WTC11 (cell line): ENCODE measurements around the gene SRRT. TPM values are rescaled to one million over a fixed set of nuclear protein-coding genes. Genes with fewer than 3 reads are reported as not detected.
A peak's percentile ranks its signal among the peaks of the same experiment; 100 is the strongest.

Source experiments
- ATAC-seq: fragments of 200-7000 bp; cut with Tn5 transposase; 2 replicates; pipeline ENCODE4 v1.10.0; 2021; ENCODE audit warnings: mild to moderate bottlenecking, moderate library complexity
- Bru-seq: library from RNA; stranded (reverse); fragments of 400-500 nt; gene quantifications from one replicate; lab custom pipeline; 2021; lab: Mats Ljungman, UMichigan
- CTCF ChIA-PET: fragments of 300-600 bp; sonication (Branson Sonifier 250); formaldehyde crosslinking; loops from one replicate; lab custom pipeline; 2021; ENCODE audit warnings: antibody characterized with exemption; lab: Charles Lee
- POLR2A ChIA-PET: fragments of 350-600 bp; sonication (Branson Sonifier 250); formaldehyde crosslinking; loops from one replicate; lab custom pipeline; 2021; ENCODE audit warnings: antibody characterized with exemption; lab: Charles Lee
- DNase-seq: peaks from one replicate; pipeline ENCODE4 v3.0.0; 2021; ENCODE audit warnings: low spot score
- H3K27ac Mint-ChIP-seq: 2 replicates; pipeline ENCODE4 v1.8.0; 2021; ENCODE audit warnings: mixed read lengths
- H3K27me3 Mint-ChIP-seq: 2 replicates; pipeline ENCODE4 v1.8.0; 2021; ENCODE audit warnings: low read depth, mild to moderate bottlenecking, moderate library complexity, mixed read lengths
- H3K36me3 Mint-ChIP-seq: 2 replicates; pipeline ENCODE4 v1.8.0; 2021; ENCODE audit warnings: mixed read lengths
- H3K4me1 Mint-ChIP-seq: 2 replicates; pipeline ENCODE4 v1.8.0; 2022; ENCODE audit warnings: mixed read lengths
- H3K4me3 Mint-ChIP-seq: 2 replicates; pipeline ENCODE4 v1.8.0; 2021; ENCODE audit warnings: mild to moderate bottlenecking, moderate library complexity, mixed read lengths
- H3K9me3 Mint-ChIP-seq: 2 replicates; pipeline ENCODE4 v1.8.0; 2021; ENCODE audit warnings: mixed read lengths
- JAZF1 ChIP-seq: fragments of 250-450 bp; sonication (Bioruptor Pico); IDR thresholded peaks from 2 replicates; pipeline ENCODE4 v1.9.0; 2021; ENCODE audit warnings: moderate library complexity, mild to moderate bottlenecking, inconsistent platforms
- JUN ChIP-seq: sonication (generic); formaldehyde crosslinking; IDR thresholded peaks from 2 replicates; pipeline ENCODE4 v1.8.0; 2023; ENCODE audit warnings: mild to moderate bottlenecking, missing genetic modification reagents
- NFE2L1 ChIP-seq: sonication (generic); formaldehyde crosslinking; IDR thresholded peaks from 2 replicates; pipeline ENCODE4 v1.8.1; 2023; ENCODE audit warnings: missing genetic modification reagents
- NFYB ChIP-seq: sonication (generic); formaldehyde crosslinking; conservative IDR thresholded peaks from 2 replicates; pipeline ENCODE4 v1.8.0; 2022; ENCODE audit warnings: low read depth, missing genetic modification reagents
- NR2C2 ChIP-seq: sonication (generic); formaldehyde crosslinking; IDR thresholded peaks from 2 replicates; pipeline ENCODE4 v1.8.0; 2022; ENCODE audit warnings: mild to moderate bottlenecking, missing genetic modification reagents
- OVOL2 ChIP-seq: fragments of 250-450 bp; sonication (Bioruptor Pico); IDR thresholded peaks from 2 replicates; pipeline ENCODE4 v1.9.0; 2021; ENCODE audit warnings: mild to moderate bottlenecking, borderline replicate concordance
- TEAD1 ChIP-seq: sonication (generic); formaldehyde crosslinking; IDR thresholded peaks from 2 replicates; pipeline ENCODE4 v1.8.0; 2022; ENCODE audit warnings: mild to moderate bottlenecking, missing genetic modification reagents
- TEAD4 ChIP-seq: sonication (generic); formaldehyde crosslinking; IDR thresholded peaks from 2 replicates; pipeline ENCODE4 v1.8.0; 2022; ENCODE audit warnings: mild to moderate bottlenecking, missing genetic modification reagents
- TP53 ChIP-seq: sonication (generic); formaldehyde crosslinking; IDR thresholded peaks from 2 replicates; pipeline ENCODE4 v1.8.1; 2023; ENCODE audit warnings: mild to moderate bottlenecking, missing genetic modification reagents
- ZNF121 ChIP-seq: sonication (generic); formaldehyde crosslinking; IDR thresholded peaks from 2 replicates; pipeline ENCODE4 v1.8.0; 2023; ENCODE audit warnings: missing genetic modification reagents
- long read RNA-seq, 3 experiments: library from RNA in 1 of 3; library from capped mRNA in 1 of 3; library from polyadenylated mRNA in 1 of 3; unstranded in 2 of 3; stranded (forward) in 1 of 3; transcript quantifications; one replicate each; pipeline ENCODE4 v2.0.0, GENCODE V29; 2021
- total RNA-seq: library from RNA; stranded (reverse); gene quantifications from 3 replicates; pipeline ENCODE4 v1.2.3, GENCODE V29; 2021
- TF ChIP-seq, protein P1 (sequence below): fragments of 250-450 bp; sonication (Bioruptor Pico); conservative IDR thresholded peaks from 2 replicates; pipeline ENCODE4 v1.9.0; 2021; ENCODE audit warnings: mild to moderate bottlenecking
- TF ChIP-seq, protein P2 (sequence below): sonication (generic); formaldehyde crosslinking; IDR thresholded peaks from 2 replicates; pipeline ENCODE4 v1.8.1; 2022; ENCODE audit warnings: mild to moderate bottlenecking, missing genetic modification reagents, moderate library complexity, borderline replicate concordance
- TF ChIP-seq, protein P3 (sequence below): sonication (generic); formaldehyde crosslinking; IDR thresholded peaks from 2 replicates; pipeline ENCODE4 v1.8.1; 2022; ENCODE audit warnings: low read depth, missing genetic modification reagents, borderline replicate concordance
- TF ChIP-seq, protein P4 (sequence below): sonication (generic); formaldehyde crosslinking; IDR thresholded peaks from 2 replicates; pipeline ENCODE4 v1.8.1; 2022; ENCODE audit warnings: mild to moderate bottlenecking, moderate library complexity, missing genetic modification reagents
- TF ChIP-seq, protein P5 (sequence below): fragments of 250-450 bp; sonication (Bioruptor Pico); IDR thresholded peaks from 2 replicates; pipeline ENCODE4 v1.9.0; 2021; ENCODE audit warnings: mild to moderate bottlenecking, borderline replicate concordance
- TF ChIP-seq, protein P6 (sequence below): sonication (generic); formaldehyde crosslinking; conservative IDR thresholded peaks from 2 replicates; pipeline ENCODE4 v1.8.1; 2022; ENCODE audit warnings: mild to moderate bottlenecking, missing genetic modification reagents
- TF ChIP-seq, protein P7 (sequence below): fragments of 250-450 bp; sonication (Bioruptor Pico); IDR thresholded peaks from 2 replicates; pipeline ENCODE4 v1.8.0; 2021; ENCODE audit warnings: mild to moderate bottlenecking

The SRRT gene, protein sequence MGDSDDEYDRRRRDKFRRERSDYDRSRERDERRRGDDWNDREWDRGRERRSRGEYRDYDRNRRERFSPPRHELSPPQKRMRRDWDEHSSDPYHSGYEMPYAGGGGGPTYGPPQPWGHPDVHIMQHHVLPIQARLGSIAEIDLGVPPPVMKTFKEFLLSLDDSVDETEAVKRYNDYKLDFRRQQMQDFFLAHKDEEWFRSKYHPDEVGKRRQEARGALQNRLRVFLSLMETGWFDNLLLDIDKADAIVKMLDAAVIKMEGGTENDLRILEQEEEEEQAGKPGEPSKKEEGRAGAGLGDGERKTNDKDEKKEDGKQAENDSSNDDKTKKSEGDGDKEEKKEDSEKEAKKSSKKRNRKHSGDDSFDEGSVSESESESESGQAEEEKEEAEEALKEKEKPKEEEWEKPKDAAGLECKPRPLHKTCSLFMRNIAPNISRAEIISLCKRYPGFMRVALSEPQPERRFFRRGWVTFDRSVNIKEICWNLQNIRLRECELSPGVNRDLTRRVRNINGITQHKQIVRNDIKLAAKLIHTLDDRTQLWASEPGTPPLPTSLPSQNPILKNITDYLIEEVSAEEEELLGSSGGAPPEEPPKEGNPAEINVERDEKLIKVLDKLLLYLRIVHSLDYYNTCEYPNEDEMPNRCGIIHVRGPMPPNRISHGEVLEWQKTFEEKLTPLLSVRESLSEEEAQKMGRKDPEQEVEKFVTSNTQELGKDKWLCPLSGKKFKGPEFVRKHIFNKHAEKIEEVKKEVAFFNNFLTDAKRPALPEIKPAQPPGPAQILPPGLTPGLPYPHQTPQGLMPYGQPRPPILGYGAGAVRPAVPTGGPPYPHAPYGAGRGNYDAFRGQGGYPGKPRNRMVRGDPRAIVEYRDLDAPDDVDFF
- total RNA-seq: 209 to 238 TPM (median 233 TPM) in 3 replicates
- percentile 90 among the genes with signal in this experiment for Bru-seq, nascent RNA
- long read RNA-seq, experiment 1, transcript SRRT-217 (20 exons, 2,893 nt): minor isoform, 87 of 774 reads
- long read RNA-seq, experiment 1, transcript SRRT-215 (20 exons, 2,964 nt): minor isoform, 150 of 774 reads
- long read RNA-seq, experiment 1, transcript SRRT-213 (20 exons, 2,905 nt): major isoform, 204 of 774 reads
- long read RNA-seq, experiment 1, transcript SRRT-216 (20 exons, 2,955 nt): minor isoform, 114 of 774 reads
- long read RNA-seq, experiment 1, partial matches to known transcripts: 117 of 774 reads
- long read RNA-seq, experiment 1, other reads (novel, unspliced or antisense): 101 of 774 reads
- long read RNA-seq, experiment 2, partial matches to known transcripts: 102 of 127 reads
- long read RNA-seq, experiment 2, other reads (novel, unspliced or antisense): 21 of 127 reads
- long read RNA-seq, experiment 3, transcript SRRT-216 (20 exons, 2,955 nt): minor isoform, 5 of 65 reads
- long read RNA-seq, experiment 3, transcript SRRT-213 (20 exons, 2,905 nt): major isoform, 17 of 65 reads
- long read RNA-seq, experiment 3, transcript SRRT-215 (20 exons, 2,964 nt): minor isoform, 16 of 65 reads
- long read RNA-seq, experiment 3, partial matches to known transcripts: 20 of 65 reads
- long read RNA-seq, experiment 3, other reads (novel, unspliced or antisense): 5 of 65 reads

DNA sequence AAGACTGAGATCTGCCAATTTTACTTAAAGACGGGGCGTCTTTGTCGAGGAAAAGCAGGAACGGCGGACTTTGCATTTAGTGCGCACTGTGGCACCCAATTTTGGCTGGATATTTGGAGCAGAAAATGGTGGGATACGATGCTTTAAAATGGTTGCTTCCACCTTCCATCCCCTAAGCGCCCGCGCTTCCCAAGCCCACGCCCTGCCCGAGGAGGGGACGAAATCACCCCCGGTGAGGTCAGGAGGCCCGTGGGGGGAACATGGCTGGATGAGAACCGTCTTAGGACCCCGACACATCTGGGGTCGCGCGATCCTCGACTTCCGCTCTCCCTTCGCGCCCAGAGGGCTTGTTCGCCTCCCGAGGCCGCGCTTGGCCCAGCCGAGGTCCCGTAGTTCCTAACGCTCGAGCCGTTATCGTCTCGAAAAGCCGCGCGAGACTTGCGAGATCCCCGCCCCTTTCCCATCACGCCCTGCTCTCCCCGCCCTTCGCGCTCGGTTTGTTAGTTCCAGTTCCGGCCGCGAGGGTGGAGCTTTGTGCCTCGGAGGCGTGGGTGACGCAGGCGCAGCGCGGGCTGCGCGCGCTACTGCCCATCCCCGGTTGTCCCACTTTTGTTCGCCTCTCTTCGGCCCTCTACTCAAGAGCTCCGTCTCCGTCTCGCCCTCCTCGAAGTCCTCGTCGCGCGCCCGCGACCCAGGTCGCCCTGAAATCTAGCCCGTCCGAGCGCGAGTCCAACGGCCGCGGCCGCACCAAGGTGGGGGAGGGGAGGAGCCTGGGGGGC, at the start of gene SRRT:
TSS of gene SRRT (plus strand) at position 527 of the 779 bp plus-strand sequence. CDS start 488 bp downstream, outside the sequence.
- ChIA-PET CTCF (interaction anchor here (0.6 to 2.2 kb wide), 20 partner anchors 13 to 318 kb away, joined by 3 to 14 read pairs (median 4); partner anchors contain the start of genes EPHB4, POP7, SLC12A9 and UFSP1), POLR2A (interaction anchor here (0.6 to 3.1 kb wide), 15 partner anchors 8 to 261 kb away, joined by 3 to 71 read pairs (median 4); partner anchors contain the start of genes EPHB4, POP7, SLC12A9 and TRIP6)
- ATAC-seq (peak; percentile 94), DNase-seq (peak; percentile 98)
- peak within 1 kb of the TSS; percentile 98 for H3K4me3 Mint-ChIP-seq
- H3K4me1 Mint-ChIP-seq: peaks cover 19% of the 10 kb centered on the region
- H3K9me3 Mint-ChIP-seq: no peaks in the 10 kb centered on the region
- H3K27ac Mint-ChIP-seq: peak within 1 kb of the TSS; percentile 99
- peaks cover 84% of the 10 kb centered on the region for H3K36me3 Mint-ChIP-seq
- no peaks in the 10 kb centered on the region for H3K27me3 Mint-ChIP-seq
- TF ChIP-seq, protein P1, sequence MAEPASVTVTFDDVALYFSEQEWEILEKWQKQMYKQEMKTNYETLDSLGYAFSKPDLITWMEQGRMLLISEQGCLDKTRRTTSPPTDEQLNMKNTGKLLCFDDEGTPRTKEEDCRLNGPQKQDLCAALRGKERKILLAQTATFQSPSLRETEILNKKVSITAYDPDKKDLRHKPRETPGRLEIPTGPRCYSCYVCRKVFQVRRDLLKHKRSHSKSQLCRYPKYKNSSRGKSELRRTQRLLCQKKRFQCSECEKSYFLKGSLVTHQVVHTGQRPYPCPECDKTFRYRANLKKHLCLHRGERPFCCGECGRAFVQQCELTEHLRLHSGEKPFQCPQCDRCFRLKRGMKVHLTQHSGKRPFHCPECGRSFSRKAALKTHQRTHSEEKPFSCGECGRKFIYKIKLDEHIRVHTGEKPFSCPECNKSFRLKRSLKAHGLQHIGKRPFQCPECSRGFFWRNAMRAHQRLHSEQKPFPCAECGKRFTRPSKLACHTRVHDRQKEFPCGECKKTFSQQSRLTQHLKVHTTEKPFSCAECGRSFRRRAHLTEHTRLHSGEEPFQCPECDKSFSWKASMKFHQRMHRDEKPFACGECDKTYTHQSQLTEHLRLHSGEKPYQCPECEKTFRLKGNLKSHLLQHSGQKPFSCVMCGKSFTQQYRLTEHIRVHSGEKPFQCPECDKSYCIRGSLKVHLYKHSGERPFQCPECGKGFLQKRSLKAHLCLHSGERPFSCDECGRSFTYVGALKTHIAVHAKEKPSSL (CRISPR knock-in tag): no peak
- TF ChIP-seq, protein P2, sequence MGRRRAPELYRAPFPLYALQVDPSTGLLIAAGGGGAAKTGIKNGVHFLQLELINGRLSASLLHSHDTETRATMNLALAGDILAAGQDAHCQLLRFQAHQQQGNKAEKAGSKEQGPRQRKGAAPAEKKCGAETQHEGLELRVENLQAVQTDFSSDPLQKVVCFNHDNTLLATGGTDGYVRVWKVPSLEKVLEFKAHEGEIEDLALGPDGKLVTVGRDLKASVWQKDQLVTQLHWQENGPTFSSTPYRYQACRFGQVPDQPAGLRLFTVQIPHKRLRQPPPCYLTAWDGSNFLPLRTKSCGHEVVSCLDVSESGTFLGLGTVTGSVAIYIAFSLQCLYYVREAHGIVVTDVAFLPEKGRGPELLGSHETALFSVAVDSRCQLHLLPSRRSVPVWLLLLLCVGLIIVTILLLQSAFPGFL (CRISPR knock-in tag): no peak
- TF ChIP-seq, protein P3, sequence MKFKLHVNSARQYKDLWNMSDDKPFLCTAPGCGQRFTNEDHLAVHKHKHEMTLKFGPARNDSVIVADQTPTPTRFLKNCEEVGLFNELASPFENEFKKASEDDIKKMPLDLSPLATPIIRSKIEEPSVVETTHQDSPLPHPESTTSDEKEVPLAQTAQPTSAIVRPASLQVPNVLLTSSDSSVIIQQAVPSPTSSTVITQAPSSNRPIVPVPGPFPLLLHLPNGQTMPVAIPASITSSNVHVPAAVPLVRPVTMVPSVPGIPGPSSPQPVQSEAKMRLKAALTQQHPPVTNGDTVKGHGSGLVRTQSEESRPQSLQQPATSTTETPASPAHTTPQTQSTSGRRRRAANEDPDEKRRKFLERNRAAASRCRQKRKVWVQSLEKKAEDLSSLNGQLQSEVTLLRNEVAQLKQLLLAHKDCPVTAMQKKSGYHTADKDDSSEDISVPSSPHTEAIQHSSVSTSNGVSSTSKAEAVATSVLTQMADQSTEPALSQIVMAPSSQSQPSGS (CRISPR knock-in tag): no peak
- TF ChIP-seq JUN (no peak), TP53 (CRISPR knock-in tag) (no peak), ZNF121 (CRISPR knock-in tag) (no peak), JAZF1 (CRISPR knock-in tag) (no peak), TEAD1 (CRISPR knock-in tag) (peak; percentile 61), TEAD4 (no peak), OVOL2 (CRISPR knock-in tag) (no peak), NFE2L1 (CRISPR knock-in tag) (peak; percentile 74), NR2C2 (CRISPR knock-in tag) (no peak; the same call in 1 of the 2 replicates), NFYB (CRISPR knock-in tag) (no peak)
- TF ChIP-seq, protein P4, sequence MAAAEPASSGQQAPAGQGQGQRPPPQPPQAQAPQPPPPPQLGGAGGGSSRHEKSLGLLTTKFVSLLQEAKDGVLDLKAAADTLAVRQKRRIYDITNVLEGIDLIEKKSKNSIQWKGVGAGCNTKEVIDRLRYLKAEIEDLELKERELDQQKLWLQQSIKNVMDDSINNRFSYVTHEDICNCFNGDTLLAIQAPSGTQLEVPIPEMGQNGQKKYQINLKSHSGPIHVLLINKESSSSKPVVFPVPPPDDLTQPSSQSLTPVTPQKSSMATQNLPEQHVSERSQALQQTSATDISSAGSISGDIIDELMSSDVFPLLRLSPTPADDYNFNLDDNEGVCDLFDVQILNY: peak; percentile 67; the same call in 1 of the 2 replicates
- TF ChIP-seq, protein P5, sequence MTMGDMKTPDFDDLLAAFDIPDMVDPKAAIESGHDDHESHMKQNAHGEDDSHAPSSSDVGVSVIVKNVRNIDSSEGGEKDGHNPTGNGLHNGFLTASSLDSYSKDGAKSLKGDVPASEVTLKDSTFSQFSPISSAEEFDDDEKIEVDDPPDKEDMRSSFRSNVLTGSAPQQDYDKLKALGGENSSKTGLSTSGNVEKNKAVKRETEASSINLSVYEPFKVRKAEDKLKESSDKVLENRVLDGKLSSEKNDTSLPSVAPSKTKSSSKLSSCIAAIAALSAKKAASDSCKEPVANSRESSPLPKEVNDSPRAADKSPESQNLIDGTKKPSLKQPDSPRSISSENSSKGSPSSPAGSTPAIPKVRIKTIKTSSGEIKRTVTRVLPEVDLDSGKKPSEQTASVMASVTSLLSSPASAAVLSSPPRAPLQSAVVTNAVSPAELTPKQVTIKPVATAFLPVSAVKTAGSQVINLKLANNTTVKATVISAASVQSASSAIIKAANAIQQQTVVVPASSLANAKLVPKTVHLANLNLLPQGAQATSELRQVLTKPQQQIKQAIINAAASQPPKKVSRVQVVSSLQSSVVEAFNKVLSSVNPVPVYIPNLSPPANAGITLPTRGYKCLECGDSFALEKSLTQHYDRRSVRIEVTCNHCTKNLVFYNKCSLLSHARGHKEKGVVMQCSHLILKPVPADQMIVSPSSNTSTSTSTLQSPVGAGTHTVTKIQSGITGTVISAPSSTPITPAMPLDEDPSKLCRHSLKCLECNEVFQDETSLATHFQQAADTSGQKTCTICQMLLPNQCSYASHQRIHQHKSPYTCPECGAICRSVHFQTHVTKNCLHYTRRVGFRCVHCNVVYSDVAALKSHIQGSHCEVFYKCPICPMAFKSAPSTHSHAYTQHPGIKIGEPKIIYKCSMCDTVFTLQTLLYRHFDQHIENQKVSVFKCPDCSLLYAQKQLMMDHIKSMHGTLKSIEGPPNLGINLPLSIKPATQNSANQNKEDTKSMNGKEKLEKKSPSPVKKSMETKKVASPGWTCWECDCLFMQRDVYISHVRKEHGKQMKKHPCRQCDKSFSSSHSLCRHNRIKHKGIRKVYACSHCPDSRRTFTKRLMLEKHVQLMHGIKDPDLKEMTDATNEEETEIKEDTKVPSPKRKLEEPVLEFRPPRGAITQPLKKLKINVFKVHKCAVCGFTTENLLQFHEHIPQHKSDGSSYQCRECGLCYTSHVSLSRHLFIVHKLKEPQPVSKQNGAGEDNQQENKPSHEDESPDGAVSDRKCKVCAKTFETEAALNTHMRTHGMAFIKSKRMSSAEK (CRISPR knock-in tag): no peak
- TF ChIP-seq, protein P6, sequence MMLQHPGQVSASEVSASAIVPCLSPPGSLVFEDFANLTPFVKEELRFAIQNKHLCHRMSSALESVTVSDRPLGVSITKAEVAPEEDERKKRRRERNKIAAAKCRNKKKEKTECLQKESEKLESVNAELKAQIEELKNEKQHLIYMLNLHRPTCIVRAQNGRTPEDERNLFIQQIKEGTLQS (CRISPR knock-in tag): no peak
- TF ChIP-seq, protein P7, sequence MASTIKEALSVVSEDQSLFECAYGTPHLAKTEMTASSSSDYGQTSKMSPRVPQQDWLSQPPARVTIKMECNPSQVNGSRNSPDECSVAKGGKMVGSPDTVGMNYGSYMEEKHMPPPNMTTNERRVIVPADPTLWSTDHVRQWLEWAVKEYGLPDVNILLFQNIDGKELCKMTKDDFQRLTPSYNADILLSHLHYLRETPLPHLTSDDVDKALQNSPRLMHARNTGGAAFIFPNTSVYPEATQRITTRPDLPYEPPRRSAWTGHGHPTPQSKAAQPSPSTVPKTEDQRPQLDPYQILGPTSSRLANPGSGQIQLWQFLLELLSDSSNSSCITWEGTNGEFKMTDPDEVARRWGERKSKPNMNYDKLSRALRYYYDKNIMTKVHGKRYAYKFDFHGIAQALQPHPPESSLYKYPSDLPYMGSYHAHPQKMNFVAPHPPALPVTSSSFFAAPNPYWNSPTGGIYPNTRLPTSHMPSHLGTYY (CRISPR knock-in tag): no peak
